Loucy (cell line): Measurements from ENCODE around the gene PRAC2.

ENCODE experiments used
- H2AFZ ChIP-seq: fragments of 200-600 bp; sonication (generic); 2 replicates; pipeline ENCODE4 v1.6.0; 2016; ENCODE audit warnings: antibody characterized with exemption, mild to moderate bottlenecking, low read length, moderate library complexity
- H3F3A ChIP-seq: fragments of 200-600 bp; 2 replicates; pipeline ENCODE4 v1.6.0; 2016; ENCODE audit warnings: antibody characterized with exemption, low read depth, mild to moderate bottlenecking
- H3K27me3 ChIP-seq: fragments of 200-600 bp; sonication (generic); 2 replicates; pipeline ENCODE4 v1.6.1; 2014; ENCODE audit warnings: low read length, mild to moderate bottlenecking; ENCODE audit not compliant: insufficient read depth, poor library complexity, severe bottlenecking
- H3K36me3 ChIP-seq: fragments of 200-600 bp; sonication (generic); 2 replicates; pipeline ENCODE4 v1.6.1; 2016; ENCODE audit warnings: low read length; ENCODE audit not compliant: insufficient read depth
- H3K4me1 ChIP-seq: fragments of 200-600 bp; sonication (generic); 2 replicates; pipeline ENCODE4 v1.5.1; 2014; ENCODE audit warnings: low read length, mild to moderate bottlenecking; ENCODE audit not compliant: insufficient read depth, poor library complexity, severe bottlenecking
- H3K4me2 ChIP-seq: fragments of 200-600 bp; sonication (generic); 2 replicates; pipeline ENCODE4 v1.6.0; 2014; ENCODE audit warnings: antibody characterized with exemption, low read length, low read depth, mild to moderate bottlenecking; ENCODE audit not compliant: poor library complexity, severe bottlenecking
- H3K4me3 ChIP-seq: fragments of 200-600 bp; sonication (generic); 2 replicates; pipeline ENCODE4 v1.5.1; 2014; ENCODE audit warnings: low read length, mild to moderate bottlenecking, mixed read lengths; ENCODE audit not compliant: poor library complexity, severe bottlenecking
- H3K79me2 ChIP-seq: fragments of 200-600 bp; sonication (generic); 2 replicates; pipeline ENCODE4 v1.6.1; 2014; ENCODE audit warnings: low read length; ENCODE audit not compliant: insufficient read depth
- H3K9ac ChIP-seq: fragments of 200-600 bp; sonication (generic); 2 replicates; pipeline ENCODE4 v1.6.0; 2014; ENCODE audit warnings: mild to moderate bottlenecking, low read depth, low read length, moderate library complexity; ENCODE audit not compliant: poor library complexity, severe bottlenecking
- H3K9me2 ChIP-seq: fragments of 200-600 bp; sonication (generic); replicated peaks from 2 replicates; pipeline ENCODE4 v1.6.1; 2016; ENCODE audit warnings: low read depth, low read length, mixed read lengths
- H3K9me3 ChIP-seq: fragments of 200-600 bp; sonication (generic); 2 replicates; pipeline ENCODE4 v1.6.1; 2014; ENCODE audit warnings: mild to moderate bottlenecking, antibody characterized with exemption, low read length, low read depth; ENCODE audit not compliant: insufficient read depth
- H4K20me1 ChIP-seq: fragments of 200-600 bp; sonication (generic); 2 replicates; pipeline ENCODE4 v1.6.0; 2014; ENCODE audit warnings: antibody characterized with exemption, low read length, mild to moderate bottlenecking; ENCODE audit not compliant: insufficient read depth, poor library complexity, severe bottlenecking
- EZH2phosphoT487 ChIP-seq: fragments of 200-600 bp; IDR thresholded peaks from 2 replicates; pipeline ENCODE4 v1.6.1; 2018; ENCODE audit warnings: antibody characterized with exemption, mild to moderate bottlenecking, moderate library complexity, borderline replicate concordance
- TF ChIP-seq, protein P1 (sequence below): fragments of 200-600 bp; sonication (generic); conservative IDR thresholded peaks from 2 replicates; pipeline ENCODE4 v1.5.1; 2014; ENCODE audit warnings: mild to moderate bottlenecking, antibody characterized with exemption, low read length

PRAC2 gene

DNA sequence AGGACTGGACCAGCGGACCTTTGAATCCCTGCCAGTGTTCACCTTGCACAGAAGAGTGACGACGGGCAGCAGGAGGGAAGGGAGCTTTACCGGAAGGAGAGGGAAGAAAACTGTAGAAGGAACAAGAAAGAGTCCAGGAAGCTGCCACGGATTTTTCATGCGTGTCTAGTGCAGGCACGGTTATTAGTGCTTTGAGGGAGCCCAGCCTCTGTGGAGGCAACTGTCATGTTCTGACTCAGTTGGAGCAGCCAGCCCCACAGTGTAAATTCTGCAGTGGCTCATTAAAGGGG, 12.0 kb downstream of the PRAC2 start:
- H3K4me2 ChIP-seq: no peak overlapping the region
- H3K9me3 ChIP-seq: no peaks in the 10 kb centered on the region
- H3K4me1 ChIP-seq: no peaks in the 10 kb centered on the region
- H2AFZ ChIP-seq: no peak overlapping the region
- H3K27me3 ChIP-seq: peaks cover 17% of the 10 kb centered on the region
- no peaks in the 10 kb centered on the region for H3K36me3 ChIP-seq
- H3K9ac ChIP-seq: no peak overlapping the region
- no peaks in the 10 kb centered on the region for H3F3A ChIP-seq
- TF ChIP-seq, protein P1, sequence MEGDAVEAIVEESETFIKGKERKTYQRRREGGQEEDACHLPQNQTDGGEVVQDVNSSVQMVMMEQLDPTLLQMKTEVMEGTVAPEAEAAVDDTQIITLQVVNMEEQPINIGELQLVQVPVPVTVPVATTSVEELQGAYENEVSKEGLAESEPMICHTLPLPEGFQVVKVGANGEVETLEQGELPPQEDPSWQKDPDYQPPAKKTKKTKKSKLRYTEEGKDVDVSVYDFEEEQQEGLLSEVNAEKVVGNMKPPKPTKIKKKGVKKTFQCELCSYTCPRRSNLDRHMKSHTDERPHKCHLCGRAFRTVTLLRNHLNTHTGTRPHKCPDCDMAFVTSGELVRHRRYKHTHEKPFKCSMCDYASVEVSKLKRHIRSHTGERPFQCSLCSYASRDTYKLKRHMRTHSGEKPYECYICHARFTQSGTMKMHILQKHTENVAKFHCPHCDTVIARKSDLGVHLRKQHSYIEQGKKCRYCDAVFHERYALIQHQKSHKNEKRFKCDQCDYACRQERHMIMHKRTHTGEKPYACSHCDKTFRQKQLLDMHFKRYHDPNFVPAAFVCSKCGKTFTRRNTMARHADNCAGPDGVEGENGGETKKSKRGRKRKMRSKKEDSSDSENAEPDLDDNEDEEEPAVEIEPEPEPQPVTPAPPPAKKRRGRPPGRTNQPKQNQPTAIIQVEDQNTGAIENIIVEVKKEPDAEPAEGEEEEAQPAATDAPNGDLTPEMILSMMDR: no peak
- no peak for TF ChIP-seq EZH2phosphoT487
- no peaks in the 10 kb centered on the region for H3K9me2 ChIP-seq
- H4K20me1 ChIP-seq: no peaks in the 10 kb centered on the region
- no peak overlapping the region for H3K4me3 ChIP-seq
- no peaks in the 10 kb centered on the region for H3K79me2 ChIP-seq

DNA sequence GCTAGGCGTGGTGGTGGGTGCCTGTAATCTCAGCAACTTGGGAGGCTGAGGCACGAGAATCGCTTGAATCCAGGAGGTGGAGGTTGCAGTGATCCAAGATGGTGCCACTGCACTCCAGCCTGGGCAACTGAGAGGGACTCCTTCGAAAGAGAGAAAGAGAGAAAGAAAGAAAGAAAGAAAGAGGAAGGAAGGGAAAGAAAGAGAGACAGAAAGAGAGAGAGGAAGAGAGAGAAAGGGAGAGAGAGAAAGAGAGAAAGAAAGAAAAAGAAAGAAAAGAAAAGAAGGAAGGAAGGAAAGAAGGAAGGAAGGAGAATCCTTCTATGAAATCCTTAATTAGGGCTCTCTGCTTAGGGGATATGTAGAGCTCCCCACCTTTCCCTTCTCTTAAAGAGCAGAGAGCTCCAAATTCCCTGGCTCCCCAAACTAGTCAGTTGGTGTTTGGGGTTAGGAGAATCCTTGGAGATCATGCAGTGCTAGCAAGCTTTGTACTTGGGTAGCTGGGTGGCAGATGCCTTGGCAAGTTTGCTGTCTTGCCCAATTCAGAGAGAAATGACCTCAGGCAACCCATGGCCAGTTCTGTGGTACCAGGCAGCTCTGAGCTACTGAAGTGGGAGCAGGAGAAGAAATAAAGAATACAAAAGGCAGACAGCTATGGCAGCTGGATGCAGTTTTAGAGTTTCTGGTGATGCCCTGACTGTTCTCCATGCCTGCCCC, 14.5 kb downstream of the PRAC2 start:
- H3K9me2 ChIP-seq: no peaks in the 10 kb centered on the region
- H2AFZ ChIP-seq: no peak overlapping the region
- H3K4me3 ChIP-seq: no peak overlapping the region
- TF ChIP-seq, protein P1: no peak
- no peak for TF ChIP-seq EZH2phosphoT487
- no peaks in the 10 kb centered on the region for H3K36me3 ChIP-seq
- H3K79me2 ChIP-seq: no peaks in the 10 kb centered on the region
- H3K4me1 ChIP-seq: no peaks in the 10 kb centered on the region
- no peaks in the 10 kb centered on the region for H3F3A ChIP-seq
- no peak overlapping the region for H3K4me2 ChIP-seq
- H3K9ac ChIP-seq: no peak overlapping the region
- no peaks in the 10 kb centered on the region for H3K9me3 ChIP-seq
- H4K20me1 ChIP-seq: no peaks in the 10 kb centered on the region
- peaks cover 17% of the 10 kb centered on the region for H3K27me3 ChIP-seq

DNA sequence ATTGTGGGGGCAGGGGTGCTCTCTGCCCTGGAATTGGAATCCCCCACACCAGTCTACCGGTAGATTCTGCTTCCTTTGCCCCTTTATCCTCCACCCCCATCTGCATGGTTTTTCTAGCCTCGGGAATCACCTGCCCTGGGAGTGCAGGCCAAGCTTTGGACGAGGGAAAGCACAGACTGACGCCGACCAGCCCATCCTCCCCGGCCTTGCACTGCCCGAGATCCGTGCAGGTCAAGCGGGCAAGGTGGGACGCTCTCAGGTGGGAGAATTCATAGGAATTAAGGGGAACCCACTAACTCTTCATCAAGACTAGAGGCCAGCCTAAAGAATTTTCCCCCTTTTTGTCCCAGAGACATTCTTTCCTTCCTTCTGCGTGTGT, 15.4 kb downstream of the PRAC2 start:
- H2AFZ ChIP-seq: no peak overlapping the region
- H3K4me3 ChIP-seq: no peak overlapping the region
- peaks cover 17% of the 10 kb centered on the region for H3K27me3 ChIP-seq
- TF ChIP-seq, protein P1: no peak
- TF ChIP-seq EZH2phosphoT487: no peak
- H3F3A ChIP-seq: no peaks in the 10 kb centered on the region
- no peaks in the 10 kb centered on the region for H4K20me1 ChIP-seq
- H3K4me2 ChIP-seq: no peak overlapping the region
- no peaks in the 10 kb centered on the region for H3K9me2 ChIP-seq
- H3K9ac ChIP-seq: no peak overlapping the region
- no peaks in the 10 kb centered on the region for H3K4me1 ChIP-seq
- no peaks in the 10 kb centered on the region for H3K9me3 ChIP-seq
- H3K36me3 ChIP-seq: no peaks in the 10 kb centered on the region
- H3K79me2 ChIP-seq: no peaks in the 10 kb centered on the region
